Activated CD4-positive, alpha-beta memory T cell treated with anti-CD3 and anti-CD28 coated beads, Interleukin-2, amount 10 ng/mL, durations not matched to agents 7 days and 5 days (primary cell): ENCODE data around the gene TPI1. TPM values are rescaled to one million over a fixed set of nuclear protein-coding genes. Genes with fewer than 3 reads are reported as not detected.
"Not testable (repeated sequence)": the region's sequence is repeated elsewhere in the genome, so short reads cannot be mapped to it uniquely, and the experiment has no call there.

Source experiments
- CTCF ChIA-PET: fragments of 350-600 bp; sonication (Branson Sonifier 250); formaldehyde crosslinking; loops from one replicate; lab custom pipeline; 2021; ENCODE audit warnings: antibody characterized with exemption, inconsistent platforms; lab: Charles Lee
- POLR2A ChIA-PET: fragments of 350-600 bp; sonication (Branson Sonifier 250); formaldehyde crosslinking; loops from one replicate; lab custom pipeline; 2021; ENCODE audit warnings: antibody characterized with exemption; lab: Charles Lee
- DNase-seq: peaks from one replicate; pipeline ENCODE4 v3.0.0-alpha.2; 2020
- H3K27ac Mint-ChIP-seq: one replicate; pipeline ENCODE4 v1.8.0; 2021; ENCODE audit warnings: mild to moderate bottlenecking, mixed read lengths
- H3K27me3 Mint-ChIP-seq: one replicate; pipeline ENCODE4 v1.8.0; 2021; ENCODE audit warnings: mixed read lengths
- H3K36me3 Mint-ChIP-seq: one replicate; pipeline ENCODE4 v1.8.0; 2021; ENCODE audit warnings: low read depth, mixed read lengths
- H3K4me1 Mint-ChIP-seq: one replicate; pipeline ENCODE4 v1.8.0; 2021; ENCODE audit warnings: mixed read lengths
- H3K4me3 Mint-ChIP-seq: one replicate; pipeline ENCODE4 v1.8.0; 2021; ENCODE audit warnings: mild to moderate bottlenecking, mixed read lengths
- H3K9me3 Mint-ChIP-seq: one replicate; pipeline ENCODE4 v1.8.0; 2021; ENCODE audit warnings: mixed read lengths
- total RNA-seq, 2 experiments: library from RNA; stranded (reverse); gene quantifications; one replicate each; pipeline ENCODE4 v1.2.3, GENCODE V29; 2021

Gene TPI1
- total RNA-seq, 2 experiments from 2014 or later: 1,228 to 1,253 TPM

GRCh38 chr12:6872073-6873048 is 5.0 kb downstream of the TPI1 start:
- H3K27me3 Mint-ChIP-seq: no peaks in the 10 kb centered on the region
- DNase-seq: peak; percentile 89
- peaks cover 62% of the 10 kb centered on the region for H3K36me3 Mint-ChIP-seq
- ChIA-PET CTCF (interaction anchor here (0.7 to 11.4 kb wide), 44 partner anchors 10 to 337 kb away, joined by 3 to 161 read pairs (median 5); partner anchors contain the start of genes ATN1, C12orf57, C1RL and CD4), POLR2A (interaction anchor here (0.6 to 11.4 kb wide), 49 partner anchors 7 to 1063 kb away, joined by 3 to 312 read pairs (median 6); partner anchors contain the start of genes C12orf57, CD4, CDCA3 and COPS7A)
- H3K9me3 Mint-ChIP-seq: no peaks in the 10 kb centered on the region
- H3K4me3 Mint-ChIP-seq: peak overlapping the region; percentile 93
- H3K4me1 Mint-ChIP-seq: peaks cover 64% of the 10 kb centered on the region
- peak overlapping the region; percentile 90 for H3K27ac Mint-ChIP-seq

DNA sequence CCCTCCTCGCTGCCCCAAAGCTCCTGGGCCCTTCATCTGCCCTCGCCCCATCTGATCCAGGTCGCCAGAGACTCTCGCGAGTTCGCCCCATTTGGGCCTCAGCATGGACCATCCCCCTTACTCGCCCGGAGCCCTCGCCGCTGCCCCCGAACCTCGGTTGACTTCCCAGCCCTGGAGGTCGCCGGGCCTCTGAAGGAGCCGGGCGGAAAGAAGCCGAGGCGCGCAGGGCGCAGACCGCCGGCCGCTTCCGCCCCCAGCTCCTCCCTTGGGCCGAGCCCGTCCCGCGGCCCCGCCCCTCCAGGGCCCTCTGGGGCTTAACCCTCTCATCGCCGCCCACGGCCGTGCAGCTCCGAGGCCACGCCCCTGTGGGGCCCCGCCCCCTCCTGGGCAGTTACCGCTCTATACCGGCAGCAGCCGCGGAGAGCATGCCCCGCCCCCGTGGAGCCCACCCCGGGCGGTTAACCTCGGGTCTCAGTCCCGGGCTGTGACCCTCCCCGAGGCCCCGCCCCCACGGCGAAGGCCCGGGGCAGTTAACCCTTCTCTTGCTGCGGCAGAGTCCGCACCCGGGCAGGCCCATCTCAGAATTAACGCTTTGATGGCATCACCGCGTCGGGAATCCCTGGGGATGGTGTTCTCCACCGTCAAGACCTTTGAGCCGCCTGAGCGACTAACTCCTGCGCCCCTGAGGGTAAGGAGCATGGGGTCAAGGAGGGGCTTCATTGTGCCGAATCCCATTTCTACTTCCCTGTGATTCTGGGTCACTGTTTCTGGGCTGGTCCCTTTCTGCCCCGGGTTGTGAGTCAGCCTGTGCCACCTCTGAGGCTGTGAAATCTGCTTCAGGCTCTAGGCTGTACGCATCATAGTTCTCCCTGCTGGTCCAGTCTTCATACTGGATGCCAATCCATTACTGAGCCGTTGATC is 6.0 kb downstream of the TPI1 start, which contains the start of gene SPSB2:
TSS of gene SPSB2 (minus strand) at position 210 of the 921 bp plus-strand sequence. CDS start 402 bp downstream, outside the sequence.
- peak; percentile 99 for DNase-seq
- H3K27me3 Mint-ChIP-seq: no peaks in the 10 kb centered on the region
- CTCF ChIA-PET: interaction anchor here (0.7 to 11.4 kb wide), 43 partner anchors 9 to 338 kb away, joined by 3 to 161 read pairs (median 5); partner anchors contain the start of genes ATN1, C12orf57, C1RL and CD4
- POLR2A ChIA-PET: interaction anchor here (0.6 to 11.4 kb wide), 49 partner anchors 8 to 1063 kb away, joined by 3 to 312 read pairs (median 6); partner anchors contain the start of genes C12orf57, CD4, CDCA3 and COPS7A
- peak within 1 kb of the TSS; percentile 93 for H3K4me3 Mint-ChIP-seq
- H3K36me3 Mint-ChIP-seq: peaks cover 58% of the 10 kb centered on the region
- peak within 1 kb of the TSS; percentile 90 for H3K27ac Mint-ChIP-seq
- no peaks in the 10 kb centered on the region for H3K9me3 Mint-ChIP-seq
- H3K4me1 Mint-ChIP-seq: peaks cover 61% of the 10 kb centered on the region

GRCh38 chr12:6874015-6874368 is 6.7 kb downstream of the TPI1 start:
- H3K4me1 Mint-ChIP-seq: peaks cover 55% of the 10 kb centered on the region
- CTCF ChIA-PET: interaction anchor here (1.3 to 8.4 kb wide), 6 partner anchors 18 to 238 kb away, joined by 3 to 120 read pairs (median 14); partner anchors contain the start of genes CD4 and LRRC23
- DNase-seq, H3K9me3 Mint-ChIP-seq, H3K27me3 Mint-ChIP-seq: not testable (repeated sequence)
- peak overlapping the region; percentile 93 for H3K4me3 Mint-ChIP-seq
- POLR2A ChIA-PET: interaction anchor here (1.2 to 4.4 kb wide), 12 partner anchors 8 to 185 kb away, joined by 3 to 69 read pairs (median 8); partner anchors contain the start of genes C12orf57, LRRC23, MLF2 and RNU7-1
- peak overlapping the region; percentile 84 for H3K27ac Mint-ChIP-seq
- H3K36me3 Mint-ChIP-seq: peaks cover 53% of the 10 kb centered on the region

GRCh38 chr12:6879824-6880223 is 12.5 kb downstream of the TPI1 start:
- H3K4me1 Mint-ChIP-seq, H3K27ac Mint-ChIP-seq, H3K27me3 Mint-ChIP-seq, DNase-seq, H3K4me3 Mint-ChIP-seq, H3K9me3 Mint-ChIP-seq: not testable (repeated sequence)
- ChIA-PET POLR2A (interaction anchor here (1.0 to 3.7 kb wide), 4 partner anchors 10 to 29 kb away, joined by 3 to 14 read pairs (median 4); no protein-coding TSS in a partner anchor), CTCF (interaction anchor here (0.8 kb wide), 1 partner anchor 11 kb away, joined by 3 read pairs; no protein-coding TSS in a partner anchor)
- H3K36me3 Mint-ChIP-seq: peaks cover 24% of the 10 kb centered on the region

DNA sequence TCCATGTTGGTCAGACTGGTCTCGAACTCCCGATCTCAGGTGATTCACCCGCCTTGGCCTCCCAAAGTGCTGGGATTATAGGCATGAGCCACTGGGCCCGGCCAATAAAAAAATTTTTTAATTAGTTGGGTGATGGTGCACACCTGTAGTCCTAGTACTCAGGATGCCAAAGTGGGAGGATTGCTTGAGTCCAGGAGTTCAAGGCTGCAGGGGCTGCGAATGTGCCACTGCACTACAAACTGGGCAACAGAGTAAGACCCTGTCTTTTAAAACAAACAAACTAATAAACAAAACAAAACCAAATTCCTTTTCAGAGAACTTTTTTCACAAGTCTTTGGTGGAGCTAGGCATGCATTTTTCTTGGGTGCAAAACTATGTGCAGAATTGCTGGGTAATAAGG is 15.9 kb downstream of the TPI1 start:
- H3K4me3 Mint-ChIP-seq: no peak overlapping the region
- ChIA-PET CTCF (interaction anchor here (0.7 to 2.7 kb wide), 3 partner anchors 8 to 14 kb away, joined by 3 to 17 read pairs (median 16); partner anchors contain the start of gene SPSB2), POLR2A (interaction anchor here (1.5 to 3.9 kb wide), 4 partner anchors 8 to 31 kb away, joined by 5 to 14 read pairs (median 14); partner anchors contain the start of genes CDCA3, SPSB2 and USP5)
- H3K4me1 Mint-ChIP-seq: peaks cover 2% of the 10 kb centered on the region
- peaks cover 17% of the 10 kb centered on the region for H3K36me3 Mint-ChIP-seq
- H3K27me3 Mint-ChIP-seq: no peaks in the 10 kb centered on the region
- H3K9me3 Mint-ChIP-seq: no peaks in the 10 kb centered on the region
- H3K27ac Mint-ChIP-seq: no peak overlapping the region
- no peak for DNase-seq

DNA sequence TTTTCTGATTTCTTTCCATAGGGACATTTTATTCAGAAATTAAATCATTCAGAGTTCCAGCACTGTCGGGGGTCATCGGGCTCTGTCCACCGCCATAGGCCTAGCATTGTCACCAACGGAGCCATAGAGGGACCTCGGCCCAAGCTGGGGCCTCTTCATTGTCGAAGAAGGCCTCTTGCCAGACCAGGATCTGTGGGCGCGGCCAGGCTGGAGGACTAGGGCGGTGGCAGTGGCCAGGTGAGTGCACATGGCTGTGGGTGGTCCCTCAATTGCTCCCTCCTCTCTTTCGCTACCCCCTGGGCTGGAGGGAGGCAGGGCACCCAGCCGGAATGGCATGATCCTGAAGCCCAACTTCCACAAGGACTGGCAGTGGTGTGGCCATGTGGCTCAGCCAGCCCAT is 16.4 kb downstream of the TPI1 start:
- no peak for DNase-seq
- no peak overlapping the region for H3K27ac Mint-ChIP-seq
- H3K36me3 Mint-ChIP-seq: peaks cover 20% of the 10 kb centered on the region
- peaks cover 6% of the 10 kb centered on the region for H3K4me1 Mint-ChIP-seq
- H3K9me3 Mint-ChIP-seq: no peaks in the 10 kb centered on the region
- no peak overlapping the region for H3K4me3 Mint-ChIP-seq
- POLR2A ChIA-PET: interaction anchor here (2.6 to 3.9 kb wide), 3 partner anchors 11 to 32 kb away, joined by 12 to 14 read pairs (median 14); partner anchors contain the start of genes CDCA3, SPSB2 and USP5
- CTCF ChIA-PET: no interaction called here
- no peaks in the 10 kb centered on the region for H3K27me3 Mint-ChIP-seq

DNA sequence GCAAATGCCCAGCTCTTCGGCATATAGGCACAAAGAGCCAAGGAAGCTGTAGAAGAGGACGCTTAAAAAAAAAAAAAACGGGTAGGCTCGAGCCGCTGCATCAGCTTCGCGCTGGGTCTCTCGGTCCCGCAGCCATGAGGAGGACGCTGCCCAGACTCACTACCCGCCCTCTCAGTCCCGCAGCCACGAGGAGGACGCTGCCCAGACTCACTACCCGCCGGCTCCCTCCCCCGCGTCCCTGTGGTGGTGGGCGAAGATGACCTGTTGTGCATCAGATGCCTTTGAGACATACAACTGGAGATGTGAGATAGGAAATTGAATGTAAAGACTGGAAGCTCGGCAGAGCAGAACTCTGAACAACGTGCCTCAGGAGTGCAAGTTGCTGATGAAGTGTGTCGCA is 17.2 kb downstream of the TPI1 start:
- Mint-ChIP-seq H3K27ac (no peak overlapping the region), H3K4me3 (no peak overlapping the region), H3K27me3 (no peaks in the 10 kb centered on the region), H3K36me3 (peaks cover 18% of the 10 kb centered on the region), H3K9me3 (no peaks in the 10 kb centered on the region), H3K4me1 (peaks cover 9% of the 10 kb centered on the region)
- CTCF ChIA-PET: interaction anchor here (0.7 kb wide), 1 partner anchor 76 kb away, joined by 3 read pairs; no protein-coding TSS in a partner anchor
- POLR2A ChIA-PET: interaction anchor here (2.6 to 3.9 kb wide), 2 partner anchors 12 to 32 kb away, joined by 12 to 14 read pairs; partner anchors contain the start of genes CDCA3, SPSB2 and USP5
- DNase-seq: no peak

- H3K27me3 Mint-ChIP-seq, H3K9me3 Mint-ChIP-seq, H3K4me3 Mint-ChIP-seq, H3K27ac Mint-ChIP-seq, DNase-seq, CTCF ChIA-PET: not testable (repeated sequence)
- POLR2A ChIA-PET: interaction anchor here (2.6 kb wide), 1 partner anchor 14 kb away, joined by 12 read pairs; the partner anchor contains the start of gene SPSB2
- H3K4me1 Mint-ChIP-seq: peaks cover 25% of the 10 kb centered on the region
- H3K36me3 Mint-ChIP-seq: peaks cover 24% of the 10 kb centered on the region
These were observed 19.1 kb downstream of the TPI1 start for GRCh38 chr12:6886206-6886999.

- Mint-ChIP-seq H3K27ac (no peak overlapping the region), H3K4me3 (no peak overlapping the region), H3K4me1 (peaks cover 34% of the 10 kb centered on the region), H3K27me3 (no peaks in the 10 kb centered on the region), H3K36me3 (peaks cover 22% of the 10 kb centered on the region), H3K9me3 (no peaks in the 10 kb centered on the region)
- no peak for DNase-seq
- ChIA-PET CTCF (interaction anchor here (1.4 kb wide), 1 partner anchor 15 kb away, joined by 3 read pairs; the partner anchor contains the start of gene SPSB2), POLR2A (interaction anchor here (1.3 kb wide), 1 partner anchor 14 kb away, joined by 11 read pairs; the partner anchor contains the start of gene SPSB2)
These were observed 20.1 kb downstream of the TPI1 start for GRCh38 chr12:6887460-6887859.

DNA sequence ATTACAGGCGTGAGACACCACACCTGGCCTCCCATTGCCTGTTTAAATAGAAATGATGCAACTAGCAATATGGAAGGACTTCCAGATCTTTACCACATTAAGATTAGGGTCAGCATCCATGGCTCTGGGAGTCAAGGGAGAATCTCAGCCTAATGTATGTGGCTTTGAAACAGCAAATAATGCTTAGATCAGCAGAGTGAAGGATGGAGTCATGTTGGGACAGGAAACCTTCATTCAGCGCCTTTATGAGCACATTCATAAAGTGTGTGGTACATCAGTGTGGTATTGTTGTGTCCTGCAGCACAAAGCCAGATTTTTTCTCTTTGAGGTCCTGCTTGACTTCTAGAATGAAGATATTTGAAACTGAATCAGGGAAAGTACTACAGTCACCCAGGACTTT is 21.0 kb downstream of the TPI1 start:
- Mint-ChIP-seq H3K4me3 (no peak overlapping the region), H3K9me3 (no peaks in the 10 kb centered on the region), H3K4me1 (peaks cover 38% of the 10 kb centered on the region), H3K36me3 (peaks cover 22% of the 10 kb centered on the region), H3K27me3 (no peaks in the 10 kb centered on the region), H3K27ac (peak overlapping the region; percentile 45)
- DNase-seq: no peak
- CTCF ChIA-PET: interaction anchor here (1.4 kb wide), 1 partner anchor 16 kb away, joined by 3 read pairs; the partner anchor contains the start of gene SPSB2
- POLR2A ChIA-PET: interaction anchor here (1.3 kb wide), 1 partner anchor 15 kb away, joined by 11 read pairs; the partner anchor contains the start of gene SPSB2

GRCh38 chr12:6888794-6889193 is 21.5 kb downstream of the TPI1 start:
- H3K4me3 Mint-ChIP-seq, CTCF ChIA-PET, H3K27me3 Mint-ChIP-seq, H3K27ac Mint-ChIP-seq, DNase-seq, POLR2A ChIA-PET, H3K9me3 Mint-ChIP-seq: not testable (repeated sequence)
- H3K36me3 Mint-ChIP-seq: peaks cover 22% of the 10 kb centered on the region
- H3K4me1 Mint-ChIP-seq: peaks cover 38% of the 10 kb centered on the region
